WTC11 (cell line): ENCODE measurements around the gene PCDHGC4. TPM values are rescaled to one million over a fixed set of nuclear protein-coding genes. Genes with fewer than 3 reads are reported as not detected.

Experiments
- ATAC-seq: fragments of 200-7000 bp; cut with Tn5 transposase; 2 replicates; pipeline ENCODE4 v1.10.0; 2021; ENCODE audit warnings: mild to moderate bottlenecking, moderate library complexity
- CTCF ChIA-PET: fragments of 300-600 bp; sonication (Branson Sonifier 250); formaldehyde crosslinking; loops from one replicate; lab custom pipeline; 2021; ENCODE audit warnings: antibody characterized with exemption; lab: Charles Lee
- POLR2A ChIA-PET: fragments of 350-600 bp; sonication (Branson Sonifier 250); formaldehyde crosslinking; loops from one replicate; lab custom pipeline; 2021; ENCODE audit warnings: antibody characterized with exemption; lab: Charles Lee
- DNase-seq: peaks from one replicate; pipeline ENCODE4 v3.0.0; 2021; ENCODE audit warnings: low spot score
- H3K27ac Mint-ChIP-seq: 2 replicates; pipeline ENCODE4 v1.8.0; 2021; ENCODE audit warnings: mixed read lengths
- H3K27me3 Mint-ChIP-seq: 2 replicates; pipeline ENCODE4 v1.8.0; 2021; ENCODE audit warnings: low read depth, mild to moderate bottlenecking, moderate library complexity, mixed read lengths
- H3K36me3 Mint-ChIP-seq: 2 replicates; pipeline ENCODE4 v1.8.0; 2021; ENCODE audit warnings: mixed read lengths
- H3K4me1 Mint-ChIP-seq: 2 replicates; pipeline ENCODE4 v1.8.0; 2022; ENCODE audit warnings: mixed read lengths
- H3K4me3 Mint-ChIP-seq: 2 replicates; pipeline ENCODE4 v1.8.0; 2021; ENCODE audit warnings: mild to moderate bottlenecking, moderate library complexity, mixed read lengths
- H3K9me3 Mint-ChIP-seq: 2 replicates; pipeline ENCODE4 v1.8.0; 2021; ENCODE audit warnings: mixed read lengths
- ATF1 ChIP-seq: sonication (generic); formaldehyde crosslinking; IDR thresholded peaks from 2 replicates; pipeline ENCODE4 v1.8.1; 2023; ENCODE audit warnings: mild to moderate bottlenecking, moderate library complexity, missing genetic modification reagents
- ERG ChIP-seq: fragments of 250-450 bp; sonication (Bioruptor Pico); IDR thresholded peaks from 2 replicates; pipeline ENCODE4 v1.8.0; 2021; ENCODE audit warnings: mild to moderate bottlenecking
- FOXK1 ChIP-seq: sonication (generic); formaldehyde crosslinking; IDR thresholded peaks from 2 replicates; pipeline ENCODE4 v1.8.0; 2022; ENCODE audit warnings: mild to moderate bottlenecking, moderate library complexity, missing genetic modification reagents
- GRHL2 ChIP-seq: fragments of 250-450 bp; sonication (Bioruptor Pico); IDR thresholded peaks from 2 replicates; pipeline ENCODE4 v1.8.0; 2022; ENCODE audit warnings: mild to moderate bottlenecking, moderate library complexity; ENCODE audit not compliant: insufficient replicate concordance, severe bottlenecking
- IRF2 ChIP-seq: sonication (generic); formaldehyde crosslinking; IDR thresholded peaks from 2 replicates; pipeline ENCODE4 v1.8.0; 2022; ENCODE audit warnings: low read depth, missing genetic modification reagents, borderline replicate concordance
- JAZF1 ChIP-seq: fragments of 250-450 bp; sonication (Bioruptor Pico); IDR thresholded peaks from 2 replicates; pipeline ENCODE4 v1.9.0; 2021; ENCODE audit warnings: moderate library complexity, mild to moderate bottlenecking, inconsistent platforms
- KAT7 ChIP-seq: sonication (generic); formaldehyde crosslinking; IDR thresholded peaks from 2 replicates; pipeline ENCODE4 v1.8.1; 2023; ENCODE audit warnings: missing genetic modification reagents, mild to moderate bottlenecking, borderline replicate concordance
- NFE2L1 ChIP-seq: sonication (generic); formaldehyde crosslinking; IDR thresholded peaks from 2 replicates; pipeline ENCODE4 v1.8.1; 2023; ENCODE audit warnings: missing genetic modification reagents
- SMAD4 ChIP-seq: sonication (generic); formaldehyde crosslinking; IDR thresholded peaks from 2 replicates; pipeline ENCODE4 v1.8.0; 2022; ENCODE audit warnings: mild to moderate bottlenecking, missing genetic modification reagents
- SOX15 ChIP-seq: fragments of 250-450 bp; sonication (Bioruptor Pico); IDR thresholded peaks from 2 replicates; pipeline ENCODE4 v1.9.0; 2021; ENCODE audit warnings: mild to moderate bottlenecking
- SP1 ChIP-seq: sonication (generic); formaldehyde crosslinking; conservative IDR thresholded peaks from 2 replicates; pipeline ENCODE4 v1.8.1; 2022; ENCODE audit warnings: missing genetic modification reagents
- TCF7 ChIP-seq: sonication (generic); formaldehyde crosslinking; IDR thresholded peaks from 2 replicates; pipeline ENCODE4 v1.8.0; 2022; ENCODE audit warnings: mild to moderate bottlenecking, low read depth, missing genetic modification reagents, moderate library complexity
- TEAD1 ChIP-seq: sonication (generic); formaldehyde crosslinking; IDR thresholded peaks from 2 replicates; pipeline ENCODE4 v1.8.0; 2022; ENCODE audit warnings: mild to moderate bottlenecking, missing genetic modification reagents
- ZBTB21 ChIP-seq: sonication (generic); formaldehyde crosslinking; IDR thresholded peaks from 2 replicates; pipeline ENCODE4 v1.8.1; 2023; ENCODE audit warnings: mild to moderate bottlenecking, missing genetic modification reagents, borderline replicate concordance
- ZNF121 ChIP-seq: sonication (generic); formaldehyde crosslinking; IDR thresholded peaks from 2 replicates; pipeline ENCODE4 v1.8.0; 2023; ENCODE audit warnings: missing genetic modification reagents
- ZNF219 ChIP-seq: sonication (generic); formaldehyde crosslinking; IDR thresholded peaks from 2 replicates; pipeline ENCODE4 v1.8.0; 2023; ENCODE audit warnings: missing genetic modification reagents, mild to moderate bottlenecking, borderline replicate concordance
- ZNF512 ChIP-seq: sonication (generic); formaldehyde crosslinking; IDR thresholded peaks from 2 replicates; pipeline ENCODE4 v1.8.1; 2022; ENCODE audit warnings: missing genetic modification reagents, borderline replicate concordance
- ZNF671 ChIP-seq: fragments of 250-450 bp; sonication (Bioruptor Pico); IDR thresholded peaks from 2 replicates; pipeline ENCODE4 v1.8.0; 2021; ENCODE audit warnings: mild to moderate bottlenecking
- total RNA-seq: library from RNA; stranded (reverse); gene quantifications from 3 replicates; pipeline ENCODE4 v1.2.3, GENCODE V29; 2021
- TF ChIP-seq, protein P1 (sequence below): sonication (generic); formaldehyde crosslinking; conservative IDR thresholded peaks from 2 replicates; pipeline ENCODE4 v1.8.1; 2023; ENCODE audit warnings: mild to moderate bottlenecking, low read depth, missing genetic modification reagents, moderate library complexity
- TF ChIP-seq, protein P2 (sequence below): sonication (generic); formaldehyde crosslinking; IDR thresholded peaks from 2 replicates; pipeline ENCODE4 v1.8.1; 2023; ENCODE audit warnings: mild to moderate bottlenecking, missing genetic modification reagents, moderate library complexity

Gene PCDHGC4
- total RNA-seq, 1 experiment from 2014 or later: 6.1 TPM

DNA sequence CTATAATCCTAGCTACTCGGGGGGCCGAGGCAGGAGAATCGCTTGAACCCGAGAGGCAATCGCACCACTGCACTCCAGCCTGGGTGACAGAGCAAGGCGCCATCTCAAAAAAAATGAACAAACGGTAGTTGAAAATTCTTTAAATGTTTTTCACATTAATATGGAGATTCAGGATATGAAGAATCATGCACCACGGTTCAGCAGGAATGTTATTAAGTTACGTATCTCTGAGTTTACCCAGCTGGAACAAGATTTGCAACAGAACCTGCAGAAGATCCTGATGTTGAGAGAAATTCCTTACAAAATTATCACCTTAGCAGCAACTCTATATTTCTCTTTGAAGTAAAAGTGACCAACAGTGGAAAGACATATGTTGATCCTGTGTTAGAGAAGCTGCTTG is 44.5 kb upstream of the PCDHGC4 start:
- H3K4me3 Mint-ChIP-seq: no peak overlapping the region
- no peak for ATAC-seq
- H3K36me3 Mint-ChIP-seq: peaks cover 15% of the 10 kb centered on the region; the same call in 1 of the 2 replicates
- no peak for DNase-seq
- TF ChIP-seq ZNF219 (CRISPR knock-in tag) (no peak), TCF7 (no peak), SMAD4 (CRISPR knock-in tag) (no peak), ZNF671 (CRISPR knock-in tag) (no peak), KAT7 (no peak), GRHL2 (CRISPR knock-in tag) (no peak), ZNF512 (no peak), SOX15 (CRISPR knock-in tag) (no peak), TEAD1 (no peak), ZNF121 (CRISPR knock-in tag) (no peak)
- TF ChIP-seq, protein P1, sequence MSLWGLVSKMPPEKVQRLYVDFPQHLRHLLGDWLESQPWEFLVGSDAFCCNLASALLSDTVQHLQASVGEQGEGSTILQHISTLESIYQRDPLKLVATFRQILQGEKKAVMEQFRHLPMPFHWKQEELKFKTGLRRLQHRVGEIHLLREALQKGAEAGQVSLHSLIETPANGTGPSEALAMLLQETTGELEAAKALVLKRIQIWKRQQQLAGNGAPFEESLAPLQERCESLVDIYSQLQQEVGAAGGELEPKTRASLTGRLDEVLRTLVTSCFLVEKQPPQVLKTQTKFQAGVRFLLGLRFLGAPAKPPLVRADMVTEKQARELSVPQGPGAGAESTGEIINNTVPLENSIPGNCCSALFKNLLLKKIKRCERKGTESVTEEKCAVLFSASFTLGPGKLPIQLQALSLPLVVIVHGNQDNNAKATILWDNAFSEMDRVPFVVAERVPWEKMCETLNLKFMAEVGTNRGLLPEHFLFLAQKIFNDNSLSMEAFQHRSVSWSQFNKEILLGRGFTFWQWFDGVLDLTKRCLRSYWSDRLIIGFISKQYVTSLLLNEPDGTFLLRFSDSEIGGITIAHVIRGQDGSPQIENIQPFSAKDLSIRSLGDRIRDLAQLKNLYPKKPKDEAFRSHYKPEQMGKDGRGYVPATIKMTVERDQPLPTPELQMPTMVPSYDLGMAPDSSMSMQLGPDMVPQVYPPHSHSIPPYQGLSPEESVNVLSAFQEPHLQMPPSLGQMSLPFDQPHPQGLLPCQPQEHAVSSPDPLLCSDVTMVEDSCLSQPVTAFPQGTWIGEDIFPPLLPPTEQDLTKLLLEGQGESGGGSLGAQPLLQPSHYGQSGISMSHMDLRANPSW: no peak
- CTCF ChIA-PET: interaction anchor here (1.2 to 2.5 kb wide), 5 partner anchors 10 to 84 kb away, joined by 3 to 15 read pairs (median 7); partner anchors contain the start of genes PCDHGA12 and PCDHGC3
- H3K4me1 Mint-ChIP-seq: peaks cover 10% of the 10 kb centered on the region
- POLR2A ChIA-PET: no interaction called here
- peaks cover 12% of the 10 kb centered on the region for H3K9me3 Mint-ChIP-seq
- H3K27me3 Mint-ChIP-seq: no peaks in the 10 kb centered on the region
- H3K27ac Mint-ChIP-seq: no peak overlapping the region

DNA sequence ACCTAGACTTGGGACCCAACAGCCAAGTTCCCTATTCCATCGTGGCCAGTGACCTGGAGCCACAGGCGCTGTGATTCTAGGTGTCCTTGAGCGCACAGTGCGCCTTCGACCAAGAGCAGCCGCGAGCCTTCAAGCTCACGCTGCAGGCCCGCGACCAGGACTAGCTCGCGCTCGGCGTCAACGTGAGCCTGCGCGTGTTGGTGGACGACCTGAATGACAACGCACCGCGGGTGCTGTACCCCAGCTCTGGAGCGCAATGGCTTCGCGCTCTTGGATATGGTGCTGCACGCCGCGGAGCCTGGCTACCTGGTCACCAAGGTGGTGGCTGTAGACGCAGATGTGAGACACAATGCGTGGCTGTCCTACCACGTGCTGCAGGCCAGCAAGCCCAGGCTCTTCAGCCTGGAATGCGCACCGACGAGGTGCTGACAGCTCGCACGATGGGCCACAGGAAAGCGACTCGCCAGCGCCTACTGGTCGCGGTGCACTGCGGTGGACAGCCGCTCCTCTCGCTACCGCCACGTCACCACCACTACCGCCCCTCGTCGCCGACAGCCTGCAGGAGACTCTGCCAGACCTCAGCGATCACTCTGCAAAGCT is 43.2 kb upstream of the PCDHGC4 start:
- CTCF ChIA-PET: interaction anchor here (1.2 to 3.0 kb wide), 4 partner anchors 11 to 219 kb away, joined by 3 to 13 read pairs (median 4); partner anchors contain the start of genes PCDHB14 and PCDHGA12
- ATAC-seq: no peak
- Mint-ChIP-seq H3K4me3 (no peak overlapping the region), H3K9me3 (peaks cover 9% of the 10 kb centered on the region; the same call in 1 of the 2 replicates), H3K36me3 (peaks cover 15% of the 10 kb centered on the region; the same call in 1 of the 2 replicates)
- TF ChIP-seq NFE2L1 (CRISPR knock-in tag) (no peak), IRF2 (no peak), ZNF512 (no peak), ERG (no peak), SP1 (no peak), ATF1 (CRISPR knock-in tag) (no peak), ZBTB21 (CRISPR knock-in tag) (no peak), JAZF1 (CRISPR knock-in tag) (no peak), FOXK1 (CRISPR knock-in tag) (no peak)
- TF ChIP-seq, protein P2, sequence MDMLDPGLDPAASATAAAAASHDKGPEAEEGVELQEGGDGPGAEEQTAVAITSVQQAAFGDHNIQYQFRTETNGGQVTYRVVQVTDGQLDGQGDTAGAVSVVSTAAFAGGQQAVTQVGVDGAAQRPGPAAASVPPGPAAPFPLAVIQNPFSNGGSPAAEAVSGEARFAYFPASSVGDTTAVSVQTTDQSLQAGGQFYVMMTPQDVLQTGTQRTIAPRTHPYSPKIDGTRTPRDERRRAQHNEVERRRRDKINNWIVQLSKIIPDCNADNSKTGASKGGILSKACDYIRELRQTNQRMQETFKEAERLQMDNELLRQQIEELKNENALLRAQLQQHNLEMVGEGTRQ (CRISPR knock-in tag): no peak
- TF ChIP-seq, protein P1: no peak
- TF ChIP-seq, all 79 proteins: peak for 0
- Mint-ChIP-seq H3K27ac (no peak overlapping the region), H3K4me1 (peaks cover 10% of the 10 kb centered on the region), H3K27me3 (no peaks in the 10 kb centered on the region)
- no peak for DNase-seq
- POLR2A ChIA-PET: no interaction called here
